GM23338 (cell line): ENCODE data around the gene ARL6. TPM values are rescaled to one million over a fixed set of nuclear protein-coding genes. Genes with fewer than 3 reads are reported as not detected.
"Not testable (repeated sequence)": the region's sequence is repeated elsewhere in the genome, so short reads cannot be mapped to it uniquely, and the experiment has no call there.

Experiments
- ATAC-seq: fragments of 200-7000 bp; cut with Tn5 transposase; 3 replicates; pipeline ENCODE4 v1.9.1; 2020
- DNase-seq: peaks from one replicate; pipeline ENCODE4 v3.0.0-alpha.2; 2015; ENCODE audit warnings: low spot score
- H2AFZ ChIP-seq: fragments of 200-600 bp; sonication (generic); 2 replicates; pipeline ENCODE4 v1.8.0; 2016; ENCODE audit warnings: antibody characterized with exemption, mild to moderate bottlenecking, moderate library complexity
- H3F3A ChIP-seq: fragments of 200-600 bp; sonication (generic); replicated peaks from 2 replicates; pipeline ENCODE4 v1.8.0; 2017; ENCODE audit warnings: antibody characterized with exemption, mixed run types, low read depth
- H3K27ac ChIP-seq: fragments of 200-600 bp; sonication (generic); 2 replicates; pipeline ENCODE4 v1.6.1; 2016; ENCODE audit warnings: low read depth
- H3K27me3 ChIP-seq: fragments of 200-600 bp; sonication (generic); 2 replicates; pipeline ENCODE4 v1.8.0; 2016; ENCODE audit warnings: mild to moderate bottlenecking, mixed run types, moderate library complexity; ENCODE audit not compliant: insufficient read depth
- H3K36me3 ChIP-seq: fragments of 200-600 bp; sonication (generic); 2 replicates; pipeline ENCODE4 v1.8.0; 2016; ENCODE audit warnings: mild to moderate bottlenecking; ENCODE audit not compliant: insufficient read depth
- H3K4me1 ChIP-seq: fragments of 200-600 bp; sonication (generic); 2 replicates; pipeline ENCODE4 v1.8.0; 2016; ENCODE audit warnings: mild to moderate bottlenecking, moderate library complexity; ENCODE audit not compliant: insufficient read depth
- H3K4me2 ChIP-seq: fragments of 200-600 bp; sonication (generic); 2 replicates; pipeline ENCODE4 v1.7.1; 2017; ENCODE audit warnings: mixed run types
- H3K4me3 ChIP-seq: fragments of 200-600 bp; sonication (generic); 2 replicates; pipeline ENCODE4 v1.6.1; 2016; ENCODE audit warnings: mixed run types
- H3K79me2 ChIP-seq: fragments of 200-600 bp; sonication (generic); replicated peaks from 2 replicates; pipeline ENCODE4 v1.8.0; 2017; ENCODE audit warnings: mild to moderate bottlenecking; ENCODE audit not compliant: insufficient read depth
- H3K9me2 ChIP-seq: fragments of 200-600 bp; sonication (generic); 2 replicates; pipeline ENCODE4 v1.8.0; 2017; ENCODE audit not compliant: insufficient read depth
- H4K20me1 ChIP-seq: fragments of 200-600 bp; sonication (generic); replicated peaks from 2 replicates; pipeline ENCODE4 v1.8.0; 2017; ENCODE audit warnings: mild to moderate bottlenecking; ENCODE audit not compliant: insufficient read depth
- H3K27ac Mint-ChIP-seq: 2 replicates; pipeline ENCODE4 v1.8.0; 2020; ENCODE audit warnings: inconsistent platforms, mild to moderate bottlenecking, moderate library complexity, mixed read lengths
- H3K27me3 Mint-ChIP-seq: 3 replicates; pipeline ENCODE4 v1.8.0; 2022; ENCODE audit warnings: low read depth, mild to moderate bottlenecking, moderate library complexity, mixed read lengths, inconsistent platforms; ENCODE audit not compliant: insufficient read depth, poor library complexity
- H3K36me3 Mint-ChIP-seq: 3 replicates; pipeline ENCODE4 v1.8.0; 2021; ENCODE audit warnings: low read depth, mild to moderate bottlenecking, inconsistent platforms, moderate library complexity, mixed read lengths
- H3K4me1 Mint-ChIP-seq: 3 replicates; pipeline ENCODE4 v1.8.0; 2020; ENCODE audit warnings: mild to moderate bottlenecking, inconsistent platforms, mixed read lengths
- H3K4me3 Mint-ChIP-seq: 3 replicates; pipeline ENCODE4 v1.8.0; 2021; ENCODE audit warnings: moderate library complexity, mild to moderate bottlenecking, inconsistent platforms, mixed read lengths
- H3K9me3 Mint-ChIP-seq: 3 replicates; pipeline ENCODE4 v1.8.0; 2020; ENCODE audit warnings: moderate library complexity, mild to moderate bottlenecking, inconsistent platforms, mixed read lengths
- ETS1 ChIP-seq: IDR thresholded peaks from 2 replicates; pipeline ENCODE4 v1.6.1; 2016; ENCODE audit warnings: antibody characterized with exemption
- EZH2 ChIP-seq: fragments of 200-600 bp; sonication (generic); IDR thresholded peaks from one replicate; pipeline ENCODE4 v1.8.0; 2017; ENCODE audit warnings: antibody characterized with exemption, mild to moderate bottlenecking, low read depth; ENCODE audit not compliant: unreplicated experiment
- EZH2phosphoT487 ChIP-seq: fragments of 200-600 bp; sonication (generic); IDR thresholded peaks from one replicate; pipeline ENCODE4 v1.8.1; 2018; ENCODE audit warnings: antibody characterized with exemption; ENCODE audit not compliant: unreplicated experiment
- JUNB ChIP-seq: IDR thresholded peaks from one replicate; pipeline ENCODE4 v1.6.1; 2016; ENCODE audit warnings: antibody characterized with exemption; ENCODE audit not compliant: unreplicated experiment
- NANOG ChIP-seq: IDR thresholded peaks from 2 replicates; pipeline ENCODE4 v1.6.1; 2016; ENCODE audit warnings: antibody characterized with exemption, borderline replicate concordance
- POLR2AphosphoS5 ChIP-seq: IDR thresholded peaks from 2 replicates; pipeline ENCODE4 v1.6.1; 2016; ENCODE audit warnings: antibody characterized with exemption, low read depth
- REST ChIP-seq: IDR thresholded peaks from one replicate; pipeline ENCODE4 v1.6.1; 2018; ENCODE audit warnings: antibody characterized with exemption; ENCODE audit not compliant: unreplicated experiment
- ZNF114 ChIP-seq: fragments of 250-450 bp; sonication (Bioruptor Pico); IDR thresholded peaks from 2 replicates; pipeline ENCODE4 v1.5.0; 2020; ENCODE audit warnings: mild to moderate bottlenecking, moderate library complexity
- ZNF462 ChIP-seq: fragments of 250-450 bp; sonication (Bioruptor Pico); IDR thresholded peaks from 2 replicates; pipeline ENCODE4 v1.5.0; 2020; ENCODE audit warnings: mild to moderate bottlenecking, moderate library complexity
- polyA plus RNA-seq: library from polyadenylated mRNA; unstranded; fragments of >200 nt; fragmentation: Nextera tagmentation; extraction: Ambion mirVana; gene quantifications from 2 replicates; pipeline ENCODE4 v1.2.1, GENCODE V29; 2016
- total RNA-seq: library from RNA; depleted of rRNA; stranded (reverse); fragments of >200 nt; shearing (Covaris generic); gene quantifications from 2 replicates; pipeline ENCODE4 v1.2.3, GENCODE V29; 2014
- TF ChIP-seq, protein P1 (sequence below), 2 experiments: fragments of 200-600 bp in 1 of 2; sonication (generic) in 1 of 2; conservative IDR thresholded peaks; 2 replicates each; pipeline versions ENCODE4 v1.5.1 to v1.6.1; 2016 to 2017; ENCODE audit warnings: antibody characterized with exemption in 2 of 2, low read depth in 2 of 2, mild to moderate bottlenecking in 2 of 2, moderate library complexity in 1 of 2

The ARL6 gene
- total and polyA plus RNA-seq, 2 experiments from 2014 or later, result 9.8 to 10.9 TPM

- H3K4me3 Mint-ChIP-seq, H3F3A ChIP-seq, ATAC-seq, H3K27me3 ChIP-seq, H3K9me3 Mint-ChIP-seq, H3K27ac ChIP-seq, H3K4me1 ChIP-seq, H3K27me3 Mint-ChIP-seq, H3K27ac Mint-ChIP-seq, H3K36me3 Mint-ChIP-seq, H2AFZ ChIP-seq, DNase-seq, H3K4me3 ChIP-seq, H3K9me2 ChIP-seq, H3K36me3 ChIP-seq, H3K4me2 ChIP-seq, H4K20me1 ChIP-seq, H3K4me1 Mint-ChIP-seq: not testable (repeated sequence)
- peaks cover 15% of the 10 kb centered on the region for H3K79me2 ChIP-seq
These were observed 68.6 kb downstream of the ARL6 start for GRCh38 chr3:97833184-97833583.

DNA sequence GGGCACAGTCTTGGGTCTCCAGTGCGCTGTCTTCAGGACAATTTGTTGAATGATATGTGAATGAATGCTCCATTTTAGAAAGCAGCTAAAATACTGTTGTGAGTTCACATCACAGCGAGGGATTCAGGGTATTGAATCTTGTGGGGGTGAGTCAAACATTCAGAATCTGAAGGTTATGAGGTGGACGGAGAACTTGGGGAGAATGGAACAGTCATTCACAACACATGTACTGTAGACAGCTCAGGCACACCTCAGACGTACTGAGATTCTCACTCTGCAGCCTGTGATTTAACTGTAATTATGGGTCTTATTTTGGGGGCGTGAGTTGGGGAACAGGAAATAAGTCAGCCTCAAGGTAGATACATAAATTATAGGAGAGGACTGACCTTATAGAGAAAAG lies 71.2 kb downstream of the ARL6 start:
- no peak for ATAC-seq
- no peak for DNase-seq
- no peak for TF ChIP-seq EZH2
- no peak for TF ChIP-seq REST
- TF ChIP-seq ZNF462 (CRISPR knock-in tag), result no peak
- TF ChIP-seq, protein P1, sequence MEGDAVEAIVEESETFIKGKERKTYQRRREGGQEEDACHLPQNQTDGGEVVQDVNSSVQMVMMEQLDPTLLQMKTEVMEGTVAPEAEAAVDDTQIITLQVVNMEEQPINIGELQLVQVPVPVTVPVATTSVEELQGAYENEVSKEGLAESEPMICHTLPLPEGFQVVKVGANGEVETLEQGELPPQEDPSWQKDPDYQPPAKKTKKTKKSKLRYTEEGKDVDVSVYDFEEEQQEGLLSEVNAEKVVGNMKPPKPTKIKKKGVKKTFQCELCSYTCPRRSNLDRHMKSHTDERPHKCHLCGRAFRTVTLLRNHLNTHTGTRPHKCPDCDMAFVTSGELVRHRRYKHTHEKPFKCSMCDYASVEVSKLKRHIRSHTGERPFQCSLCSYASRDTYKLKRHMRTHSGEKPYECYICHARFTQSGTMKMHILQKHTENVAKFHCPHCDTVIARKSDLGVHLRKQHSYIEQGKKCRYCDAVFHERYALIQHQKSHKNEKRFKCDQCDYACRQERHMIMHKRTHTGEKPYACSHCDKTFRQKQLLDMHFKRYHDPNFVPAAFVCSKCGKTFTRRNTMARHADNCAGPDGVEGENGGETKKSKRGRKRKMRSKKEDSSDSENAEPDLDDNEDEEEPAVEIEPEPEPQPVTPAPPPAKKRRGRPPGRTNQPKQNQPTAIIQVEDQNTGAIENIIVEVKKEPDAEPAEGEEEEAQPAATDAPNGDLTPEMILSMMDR (conservative IDR thresholded peaks at IDR 0.05; ENCODE audit: low read depth in 2 of 2), result no peak
- no peak for TF ChIP-seq ZNF114 (CRISPR knock-in tag)
- TF ChIP-seq JUNB, result no peak
- TF ChIP-seq EZH2phosphoT487, result no peak
- no peak for TF ChIP-seq ETS1
- no peak for TF ChIP-seq NANOG
- no peak for TF ChIP-seq POLR2AphosphoS5

More for the DNA sequence above, 71.2 kb downstream of the ARL6 start:
- H3K4me1 ChIP-seq, result no peaks in the 10 kb centered on the region
- Mint-ChIP-seq H3K27me3 (peaks cover 2% of the 10 kb centered on the region), H3K4me3 (no peak overlapping the region), H3K36me3 (peaks cover 6% of the 10 kb centered on the region), H3K27ac (no peak overlapping the region), H3K4me1 (peaks cover 3% of the 10 kb centered on the region; the same call in 2 of the 3 replicates), H3K9me3 (peaks cover 3% of the 10 kb centered on the region; the same call in 2 of the 3 replicates)
- H3F3A ChIP-seq, result no peaks in the 10 kb centered on the region
- H2AFZ ChIP-seq, result no peak overlapping the region
- H3K27me3 ChIP-seq, result no peaks in the 10 kb centered on the region
- no peaks in the 10 kb centered on the region for H3K36me3 ChIP-seq
- H3K79me2 ChIP-seq, result no peaks in the 10 kb centered on the region
- H4K20me1 ChIP-seq, result no peaks in the 10 kb centered on the region
- no peak overlapping the region for H3K27ac ChIP-seq
- H3K4me2 ChIP-seq, result no peak overlapping the region
- no peak overlapping the region for H3K4me3 ChIP-seq
- H3K9me2 ChIP-seq, result no peaks in the 10 kb centered on the region
